Liver (tissue), 2 donors: ENCODE data around the gene CFAP251.
"Not testable (repeated sequence)": the region's sequence is repeated elsewhere in the genome, so short reads cannot be mapped to it uniquely, and the experiment has no call there.

Source experiments
- CTCF ChIP-seq: fragments of 150-350 bp; IDR thresholded peaks from 2 replicates; pipeline ENCODE4 v1.5.1; 2017; ENCODE audit warnings: improper control_type of control experiment, low read depth, low read length; ENCODE audit not compliant: missing input control
- TF ChIP-seq, protein P1 (sequence below): IDR thresholded peaks from 2 replicates; pipeline ENCODE4 v1.6.1; 2016; ENCODE audit warnings: antibody characterized with exemption, mild to moderate bottlenecking
- donor health status: healthy.

DNA sequence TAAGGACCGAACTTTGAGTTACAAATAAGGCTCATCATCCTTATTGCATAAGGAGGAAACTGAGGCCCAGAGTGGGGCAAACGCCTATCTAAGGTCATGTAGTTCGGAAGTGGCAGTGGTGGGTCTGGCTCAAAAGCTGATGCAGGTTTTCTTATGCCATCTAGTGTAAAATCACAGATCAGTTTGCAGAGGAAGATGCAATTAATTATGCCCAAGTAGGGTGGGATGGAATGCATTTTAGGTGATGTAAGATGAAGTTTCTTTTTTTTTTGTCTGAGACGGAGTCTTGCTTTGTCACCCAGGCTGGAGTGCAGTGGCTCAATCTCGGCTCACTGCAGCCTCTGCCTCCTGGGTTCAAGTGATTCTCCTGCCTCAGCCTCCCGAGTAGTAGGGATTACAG lies 28.7 kb upstream of the CFAP251 start:
- not testable (repeated sequence) for TF ChIP-seq CTCF
- TF ChIP-seq, protein P1, sequence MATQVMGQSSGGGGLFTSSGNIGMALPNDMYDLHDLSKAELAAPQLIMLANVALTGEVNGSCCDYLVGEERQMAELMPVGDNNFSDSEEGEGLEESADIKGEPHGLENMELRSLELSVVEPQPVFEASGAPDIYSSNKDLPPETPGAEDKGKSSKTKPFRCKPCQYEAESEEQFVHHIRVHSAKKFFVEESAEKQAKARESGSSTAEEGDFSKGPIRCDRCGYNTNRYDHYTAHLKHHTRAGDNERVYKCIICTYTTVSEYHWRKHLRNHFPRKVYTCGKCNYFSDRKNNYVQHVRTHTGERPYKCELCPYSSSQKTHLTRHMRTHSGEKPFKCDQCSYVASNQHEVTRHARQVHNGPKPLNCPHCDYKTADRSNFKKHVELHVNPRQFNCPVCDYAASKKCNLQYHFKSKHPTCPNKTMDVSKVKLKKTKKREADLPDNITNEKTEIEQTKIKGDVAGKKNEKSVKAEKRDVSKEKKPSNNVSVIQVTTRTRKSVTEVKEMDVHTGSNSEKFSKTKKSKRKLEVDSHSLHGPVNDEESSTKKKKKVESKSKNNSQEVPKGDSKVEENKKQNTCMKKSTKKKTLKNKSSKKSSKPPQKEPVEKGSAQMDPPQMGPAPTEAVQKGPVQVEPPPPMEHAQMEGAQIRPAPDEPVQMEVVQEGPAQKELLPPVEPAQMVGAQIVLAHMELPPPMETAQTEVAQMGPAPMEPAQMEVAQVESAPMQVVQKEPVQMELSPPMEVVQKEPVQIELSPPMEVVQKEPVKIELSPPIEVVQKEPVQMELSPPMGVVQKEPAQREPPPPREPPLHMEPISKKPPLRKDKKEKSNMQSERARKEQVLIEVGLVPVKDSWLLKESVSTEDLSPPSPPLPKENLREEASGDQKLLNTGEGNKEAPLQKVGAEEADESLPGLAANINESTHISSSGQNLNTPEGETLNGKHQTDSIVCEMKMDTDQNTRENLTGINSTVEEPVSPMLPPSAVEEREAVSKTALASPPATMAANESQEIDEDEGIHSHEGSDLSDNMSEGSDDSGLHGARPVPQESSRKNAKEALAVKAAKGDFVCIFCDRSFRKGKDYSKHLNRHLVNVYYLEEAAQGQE: not testable (repeated sequence)
